Measurements from ENCODE around the gene PDCD1LG2. TPM values are rescaled to one million over a fixed set of nuclear protein-coding genes. Genes with fewer than 3 reads are reported as not detected.

The PDCD1LG2 gene
- total RNA-seq, result 1 to 10 TPM; 6.3 to 9.6 TPM

GRCh38 chr9:5510360-5510931 is at the start of gene PDCD1LG2:
Gene PDCD1LG2 (plus strand): TSS chr9:5510531. CDS start chr9:5522547, 12,016 bp downstream.

Other genes with a start within 250 kb of the PDCD1LG2 start
- under 1 TPM; 0.33 to 0.69 TPM for gene RLN2, start 205.8 kb upstream of the PDCD1LG2 start, total RNA-seq
- under 1 TPM in 1 of 2 donors, not detected in 1; 0.67 TPM for gene RLN1, start 170.7 kb upstream of the PDCD1LG2 start, total RNA-seq
- gene PLGRKT, start 72.6 kb upstream of the PDCD1LG2 start, total RNA-seq, result 10 to 100 TPM; 22.0 to 26.2 TPM
- 1 to 10 TPM; 4.0 to 4.5 TPM for gene CD274, start 60.0 kb upstream of the PDCD1LG2 start, total RNA-seq
- 10 to 100 TPM; 27.5 to 40.3 TPM for gene RIC1, start 118.6 kb downstream of the PDCD1LG2 start, total RNA-seq

All from melanocyte of skin (primary cell).